GDM1 (cell line): ENCODE data around the gene COPG2.
"Not testable (repeated sequence)": the region's sequence is repeated elsewhere in the genome, so short reads cannot be mapped to it uniquely, and the experiment has no call there.

Source experiments
- DNase-seq: peaks from one replicate; lab custom pipeline; 2025; lab: John Stamatoyannopoulos, UW

Gene COPG2

DNA sequence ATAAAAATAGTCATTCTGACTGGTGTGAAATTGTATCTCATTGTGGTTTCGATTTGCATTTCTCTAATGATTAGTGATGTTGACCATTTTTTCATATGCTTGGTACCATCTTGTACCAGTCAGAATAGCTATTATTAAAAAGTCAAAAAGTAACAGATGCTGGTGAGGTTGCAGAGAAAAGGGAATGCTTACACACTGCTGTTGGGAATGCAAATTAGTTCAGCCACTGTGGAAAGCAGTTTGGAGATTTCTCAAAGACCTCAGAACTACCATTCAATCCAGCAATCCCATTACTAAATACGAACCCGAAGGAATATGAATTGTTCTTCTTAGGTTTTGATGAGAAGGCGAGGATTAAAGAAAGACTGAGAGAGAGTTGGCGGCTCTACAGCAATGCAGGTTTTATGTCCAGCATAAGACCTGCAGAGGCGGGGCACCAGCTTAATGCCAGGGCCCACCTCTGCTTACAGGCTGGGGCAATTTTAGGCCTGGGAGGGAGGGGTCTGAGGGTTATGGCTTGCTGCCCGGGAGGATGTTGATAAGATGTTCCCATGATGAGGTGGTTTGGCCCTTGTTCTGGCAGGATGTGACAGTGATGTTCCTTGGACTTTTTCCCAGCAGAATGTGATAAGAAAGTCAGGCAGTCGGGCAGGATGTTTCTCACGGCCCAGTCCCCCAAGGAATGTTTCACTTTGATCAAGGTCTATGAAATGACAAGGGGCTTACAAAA, 102.2 kb downstream of the COPG2 start:
- no peak for DNase-seq

DNA sequence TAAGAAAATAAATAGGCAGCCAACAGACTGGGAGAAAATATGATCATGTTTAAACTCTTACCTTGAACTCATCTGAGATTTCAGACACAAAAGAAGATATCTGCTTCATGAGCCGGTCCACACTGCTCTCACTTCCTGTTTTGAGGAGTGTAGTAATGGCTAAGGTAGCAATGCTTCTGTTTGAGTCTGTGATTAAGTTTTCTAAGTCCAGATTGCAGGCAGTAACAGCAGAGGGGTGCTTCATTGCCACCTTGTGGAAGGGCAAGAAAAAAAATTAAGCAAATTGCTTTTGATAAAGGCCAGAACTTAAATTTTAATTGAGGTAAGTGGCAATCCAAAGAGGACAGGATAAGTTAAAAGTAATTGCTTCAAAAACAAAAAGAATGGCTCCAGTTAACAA, 107.6 kb downstream of the COPG2 start:
- DNase-seq = peak; percentile 60

DNA sequence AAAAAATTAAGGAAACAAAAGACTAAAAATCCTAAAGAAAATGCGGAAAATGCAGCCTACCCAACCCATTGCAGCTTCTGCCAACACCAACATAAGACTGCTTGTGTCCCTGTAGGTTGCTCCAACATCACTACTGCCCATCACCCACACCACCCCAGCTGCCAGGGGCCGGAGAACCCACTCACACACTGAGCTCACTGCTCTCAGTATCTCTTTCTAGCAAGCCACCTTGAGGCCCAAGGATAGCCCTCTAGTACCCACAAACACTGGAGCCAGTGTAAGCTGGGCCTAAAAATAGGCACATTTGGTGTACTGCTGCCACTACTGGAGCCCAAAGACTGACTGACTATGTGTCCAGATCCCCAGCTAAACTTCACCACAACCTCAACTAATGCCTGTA, 109.4 kb downstream of the COPG2 start:
- no peak for DNase-seq

DNA sequence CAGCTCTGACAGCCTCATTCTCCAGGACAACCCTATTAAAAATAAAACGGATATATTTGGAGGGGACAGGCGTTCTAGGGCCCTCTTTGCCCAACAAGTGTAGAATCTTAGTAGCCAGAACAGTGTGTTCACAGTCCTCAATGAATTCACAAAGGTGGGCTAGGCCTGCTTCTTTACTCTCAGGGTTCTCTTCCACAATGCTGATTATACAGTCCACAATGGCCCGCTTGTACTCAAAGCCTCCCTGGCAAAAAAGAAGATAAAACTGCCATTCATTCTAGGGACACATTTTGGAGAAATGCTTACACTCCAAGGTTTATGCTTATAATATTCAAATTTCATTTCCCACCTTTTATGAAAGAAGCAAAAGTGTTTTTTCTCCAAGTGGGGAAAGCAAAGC, 114.1 kb downstream of the COPG2 start:
- no peak for DNase-seq

DNA sequence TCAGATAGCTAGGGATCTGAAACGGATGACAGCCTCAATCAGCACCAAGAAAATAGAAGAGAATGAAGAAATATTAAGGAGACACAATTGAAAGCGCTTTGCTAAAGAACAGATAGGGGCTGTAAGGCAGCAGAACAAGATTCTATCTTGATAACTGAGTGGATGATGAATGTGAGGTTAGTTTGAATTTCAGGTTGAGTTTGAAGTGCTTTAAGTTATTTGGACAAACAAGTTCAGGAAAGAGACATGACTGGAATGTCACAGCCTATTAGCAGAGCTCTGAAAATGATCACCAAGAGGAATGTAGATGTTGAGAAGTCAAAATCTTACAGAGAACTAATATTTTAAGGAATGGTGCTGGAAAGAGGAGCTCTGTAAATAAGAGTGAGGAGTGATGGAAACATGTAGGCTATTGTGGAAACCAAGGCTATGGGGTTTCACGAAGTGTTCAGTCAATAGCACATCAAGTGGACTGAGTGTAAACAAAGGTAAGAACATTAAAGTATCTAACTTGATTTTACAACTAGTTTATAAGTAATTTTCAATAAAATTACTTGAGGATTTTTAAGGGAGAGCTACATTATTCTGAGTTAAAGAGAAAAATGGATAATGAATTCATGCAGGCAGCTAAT, 115.0 kb downstream of the COPG2 start:
- no peak for DNase-seq

DNA sequence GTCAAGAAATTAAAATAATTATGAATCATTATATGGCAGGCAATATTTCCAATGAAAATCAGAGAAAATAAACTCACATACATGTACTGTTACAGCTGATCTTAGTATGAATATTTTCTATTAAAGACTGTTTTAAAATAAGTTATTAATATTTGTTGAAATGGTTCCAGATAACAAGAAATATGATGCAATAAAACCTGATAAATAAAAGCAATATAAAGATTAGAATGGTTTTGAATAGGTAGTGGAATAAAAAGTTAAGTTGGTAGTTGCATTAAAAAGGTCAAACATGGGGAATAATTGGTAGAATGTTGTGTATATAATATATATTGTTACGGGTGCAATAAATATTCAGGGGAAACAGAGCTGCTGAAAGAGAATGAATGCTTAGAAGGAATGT, 124.2 kb downstream of the COPG2 start:
- no peak for DNase-seq

DNA sequence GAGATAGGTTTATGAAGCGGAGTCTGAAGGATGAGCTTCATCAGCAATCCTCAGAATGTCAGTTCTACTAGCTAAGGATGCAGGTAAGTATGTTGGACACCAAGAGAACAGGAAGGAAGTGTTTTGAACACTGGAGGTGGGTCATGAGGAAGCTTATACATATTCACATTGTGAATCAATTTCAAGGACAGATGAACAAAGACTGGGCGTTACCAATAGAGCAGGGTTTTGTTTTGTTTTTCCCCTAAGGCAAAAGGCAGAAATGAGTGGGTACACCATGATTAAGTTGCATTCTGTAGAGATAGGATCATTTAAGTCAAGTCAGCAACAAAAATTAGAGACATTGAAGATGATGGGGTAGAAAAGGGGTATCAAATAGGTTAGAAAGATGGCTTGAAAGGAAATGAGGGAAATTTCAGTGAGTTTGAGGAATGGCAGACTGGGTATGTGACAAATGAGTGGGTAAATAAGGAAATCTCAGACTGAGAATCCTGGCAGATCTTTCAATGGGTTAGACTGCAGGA, 125.0 kb downstream of the COPG2 start:
- no peak for DNase-seq

DNA sequence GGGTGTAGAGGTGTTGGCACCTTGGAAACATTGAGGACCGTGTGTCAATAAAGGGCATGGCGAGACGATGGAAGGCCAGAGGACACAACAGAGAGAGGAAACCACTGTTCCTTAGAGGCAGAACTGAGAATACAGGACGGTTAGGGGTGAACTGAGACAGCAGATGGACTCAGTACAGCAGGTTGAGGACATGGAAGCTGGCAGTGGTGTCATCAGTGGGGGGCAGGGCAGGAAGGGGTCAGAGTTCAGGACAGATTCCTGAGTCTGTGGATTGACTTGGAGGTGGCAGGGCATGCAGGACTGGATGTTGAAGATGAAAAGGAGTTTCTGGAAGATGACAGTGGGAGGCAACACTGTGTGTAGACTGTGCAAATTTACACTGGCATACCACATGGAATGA, 126.3 kb downstream of the COPG2 start:
- DNase-seq = not testable (repeated sequence)

DNA sequence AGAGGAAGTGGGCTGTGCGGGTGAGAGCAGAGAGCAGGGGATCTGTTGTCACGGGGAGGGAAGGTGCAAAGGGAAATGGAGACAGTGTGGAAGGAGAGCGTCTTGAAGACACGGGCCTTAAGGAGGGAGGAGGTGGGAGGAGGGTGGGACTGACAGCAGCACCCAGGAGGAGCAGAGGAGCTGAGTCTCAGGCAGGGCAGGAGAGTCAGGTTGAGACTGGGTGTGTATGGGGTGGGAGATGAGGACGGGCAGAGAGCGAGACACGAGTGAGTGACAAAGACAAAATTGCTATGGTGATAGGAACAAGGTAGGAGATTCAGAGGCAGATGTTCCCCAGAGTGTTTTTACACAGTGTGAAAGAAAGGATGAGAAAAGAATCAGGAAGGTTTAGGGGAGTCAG, 127.3 kb downstream of the COPG2 start:
- not testable (repeated sequence) for DNase-seq

DNA sequence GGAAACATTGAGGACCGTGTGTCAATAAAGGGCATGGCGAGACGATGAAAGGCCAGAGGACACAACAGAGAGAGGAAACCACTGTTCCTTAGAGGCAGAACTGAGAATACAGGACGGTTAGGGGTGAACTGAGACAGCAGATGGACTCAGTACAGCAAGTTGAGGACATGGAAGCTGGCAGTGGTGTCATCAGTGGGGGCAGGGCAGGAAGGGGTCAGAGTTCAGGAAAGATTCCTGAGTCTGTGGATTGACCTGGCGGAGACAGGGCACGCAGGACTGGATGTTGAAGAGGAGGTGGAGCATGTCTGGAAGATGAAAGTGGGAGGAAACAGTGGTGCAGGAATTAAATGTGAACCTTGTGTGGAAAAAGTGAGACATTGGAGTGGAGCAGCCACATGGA, 130.7 kb downstream of the COPG2 start:
- not testable (repeated sequence) for DNase-seq

DNA sequence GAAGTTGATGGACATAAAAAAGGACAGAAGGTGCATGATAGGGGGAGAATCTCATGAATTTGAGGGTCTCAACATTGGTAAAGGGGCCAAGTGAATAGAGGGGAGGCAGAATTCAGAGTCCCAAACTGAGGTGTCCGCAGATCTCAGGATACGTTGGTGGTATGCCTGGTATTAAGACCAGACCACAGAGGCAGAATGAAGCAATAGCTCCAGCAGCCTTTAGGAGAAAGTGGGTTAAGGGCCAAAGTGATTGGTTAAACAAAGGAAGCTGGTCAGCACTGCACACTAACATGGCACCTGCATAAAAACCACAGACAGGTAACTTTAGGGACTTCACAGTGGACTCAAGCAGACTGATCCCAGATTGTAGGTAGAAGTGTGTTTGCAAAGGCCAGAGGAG, 139.1 kb downstream of the COPG2 start:
- DNase-seq = no peak

DNA sequence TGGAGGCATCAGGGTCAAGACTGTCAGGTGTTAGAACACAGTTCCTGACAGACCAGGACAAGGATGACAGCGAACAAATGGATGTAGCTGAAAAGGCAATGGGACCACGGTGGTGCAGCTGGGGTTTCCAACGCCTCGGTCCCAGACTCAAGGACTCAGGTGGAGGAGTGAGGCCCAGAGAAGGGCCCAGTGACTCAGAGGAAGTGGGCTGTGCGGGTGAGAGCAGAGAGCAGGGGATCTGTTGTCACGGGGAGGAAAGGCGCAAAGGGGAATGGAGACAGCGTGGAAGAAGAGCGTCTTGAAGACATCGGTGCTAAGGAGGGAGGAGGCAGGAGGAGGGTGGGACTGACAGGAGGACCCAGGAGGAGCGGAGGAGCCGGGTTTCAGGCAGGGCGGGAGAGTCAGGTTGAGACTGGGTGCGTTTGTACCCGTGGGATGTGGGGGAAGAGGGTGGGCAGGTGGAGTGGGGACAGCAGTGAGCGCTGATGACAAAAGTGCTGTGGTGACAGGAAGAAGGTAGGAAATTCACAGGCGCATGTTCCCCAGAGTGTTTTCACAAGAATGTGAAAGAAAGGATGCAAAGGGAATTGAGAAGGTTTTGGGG, 140.7 kb downstream of the COPG2 start:
- not testable (repeated sequence) for DNase-seq

DNA sequence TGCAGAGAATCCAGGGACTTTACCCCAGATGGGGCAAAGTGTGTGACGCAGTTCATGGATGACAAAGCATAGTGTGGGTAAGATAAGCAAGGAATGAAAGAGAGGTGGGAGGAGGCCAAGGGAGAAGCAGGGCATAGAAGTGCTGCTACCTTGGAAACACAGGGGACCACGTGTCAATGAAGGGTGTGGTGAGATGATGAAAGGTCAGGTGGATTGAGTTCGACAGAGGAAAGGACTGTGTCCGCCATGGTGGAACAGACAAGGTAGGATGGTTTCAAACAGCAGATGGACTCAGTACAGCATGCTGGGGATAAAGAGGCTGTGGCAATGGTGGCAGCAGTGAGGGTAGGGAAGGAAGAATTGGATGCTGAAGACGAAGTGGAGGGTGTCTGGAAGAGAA, 143.9 kb downstream of the COPG2 start:
- DNase-seq = no peak

DNA sequence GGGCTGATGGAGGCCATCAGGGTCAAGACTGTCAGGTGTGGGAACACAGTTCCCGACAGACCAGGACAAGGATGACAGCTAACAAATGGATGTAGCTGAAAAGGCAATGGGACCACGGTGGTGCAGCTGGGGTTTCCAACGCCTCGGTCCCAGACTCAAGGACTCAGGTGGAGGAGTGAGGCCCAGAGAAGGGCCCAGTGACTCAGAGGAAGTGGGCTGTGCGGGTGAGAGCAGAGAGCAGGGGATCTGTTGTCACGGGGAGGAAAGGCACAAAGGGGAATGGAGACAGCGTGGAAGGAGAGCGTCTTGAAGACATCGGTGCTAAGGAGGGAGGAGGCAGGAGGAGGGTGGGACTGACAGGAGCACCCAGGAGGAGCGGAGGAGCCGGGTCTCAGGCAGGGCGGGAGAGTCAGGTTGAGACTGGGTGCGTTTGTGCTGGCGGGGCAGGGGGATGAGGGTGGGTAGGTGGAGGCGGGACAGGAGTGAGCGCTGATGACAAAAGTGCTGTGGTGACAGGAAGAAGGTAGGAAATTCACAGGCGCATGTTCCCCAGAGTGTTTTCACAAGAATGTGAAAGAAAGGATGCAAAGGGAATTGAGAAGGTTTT, 144.9 kb downstream of the COPG2 start:
- DNase-seq = not testable (repeated sequence)

DNA sequence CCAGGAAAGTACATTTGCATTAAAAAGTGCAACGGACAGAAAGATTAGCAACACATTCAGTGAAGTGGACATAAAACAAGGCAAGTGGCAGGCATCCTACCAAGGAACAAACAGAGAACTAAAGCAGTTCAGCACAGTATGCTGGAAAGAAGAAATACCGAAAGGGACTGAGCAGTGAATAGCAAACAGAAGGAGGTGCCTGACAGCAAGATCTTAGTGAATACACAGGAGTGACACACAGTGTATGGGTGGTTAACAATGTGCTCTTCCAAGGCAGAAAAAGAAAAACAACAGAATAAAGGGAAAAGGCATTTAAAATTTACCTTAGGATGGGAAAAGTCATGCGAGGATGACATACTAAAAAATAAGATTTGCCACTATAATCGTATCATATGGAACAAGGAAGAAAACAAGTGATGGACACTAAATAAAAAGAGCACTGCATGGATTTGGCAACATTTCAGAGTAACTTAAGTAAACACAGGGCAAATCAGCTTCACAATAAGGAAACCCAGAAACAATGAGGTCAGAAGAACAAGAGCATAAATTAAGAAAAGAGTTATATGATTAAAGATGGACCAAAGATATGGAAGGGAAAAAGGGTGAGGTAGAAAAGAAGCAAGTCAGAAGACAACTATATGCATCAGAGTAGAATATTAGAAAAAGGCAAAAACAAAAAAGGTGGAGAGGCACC, 147.1 kb downstream of the COPG2 start:
- DNase-seq = no peak

DNA sequence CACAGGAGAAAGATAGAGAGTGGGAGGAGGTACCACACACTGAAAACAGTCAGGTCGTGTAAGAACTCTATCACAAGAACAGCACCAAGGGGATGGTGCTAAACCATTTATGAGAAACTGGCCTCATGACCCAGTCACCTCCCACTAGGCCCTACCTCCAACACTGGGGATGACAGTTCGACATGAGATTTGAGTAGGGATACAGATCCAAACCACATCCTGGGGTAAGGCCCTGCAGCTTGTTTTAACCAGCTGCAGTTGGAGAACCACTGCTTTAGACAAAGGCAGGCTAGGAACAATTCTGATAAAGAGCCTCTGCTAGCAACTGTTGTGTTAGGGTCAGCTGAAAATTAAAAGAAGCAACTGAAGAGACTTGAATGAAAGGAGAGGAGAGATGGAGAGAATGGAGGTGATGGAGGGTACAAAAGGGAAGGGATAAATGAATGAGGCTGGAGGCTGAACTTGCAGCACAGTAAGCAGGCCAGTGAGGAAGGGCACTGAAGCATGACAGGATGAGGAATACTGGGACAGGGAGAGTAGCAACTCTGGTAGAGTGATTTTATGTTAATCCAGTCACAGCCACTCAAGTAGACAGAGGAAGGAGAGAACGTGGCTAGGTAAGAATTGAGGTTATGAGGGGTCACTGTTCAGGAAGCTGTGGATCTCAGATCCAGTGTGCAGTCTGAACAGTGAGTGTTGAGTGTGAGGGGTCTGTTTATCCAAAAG, 153.1 kb downstream of the COPG2 start:
- DNase-seq = no peak

DNA sequence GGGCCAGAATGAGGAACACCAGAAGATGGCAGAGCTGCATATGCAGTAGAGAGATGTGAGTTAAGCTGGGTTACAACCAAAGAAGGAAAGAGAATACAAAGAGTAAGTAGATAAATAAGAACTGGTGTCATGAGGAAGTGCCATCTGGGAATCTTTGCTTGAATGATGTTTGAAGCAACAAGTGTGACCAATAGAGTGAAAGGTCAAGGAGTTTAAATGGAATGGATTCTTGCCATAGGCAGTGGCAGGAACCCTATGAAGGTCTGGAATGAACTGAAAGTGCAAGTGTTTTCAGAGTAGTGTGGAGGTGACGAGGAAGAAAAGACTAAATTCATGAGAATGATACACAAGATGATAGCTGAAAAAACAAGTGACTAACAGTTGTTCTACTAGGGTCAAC, 155.1 kb downstream of the COPG2 start:
- DNase-seq = no peak

DNA sequence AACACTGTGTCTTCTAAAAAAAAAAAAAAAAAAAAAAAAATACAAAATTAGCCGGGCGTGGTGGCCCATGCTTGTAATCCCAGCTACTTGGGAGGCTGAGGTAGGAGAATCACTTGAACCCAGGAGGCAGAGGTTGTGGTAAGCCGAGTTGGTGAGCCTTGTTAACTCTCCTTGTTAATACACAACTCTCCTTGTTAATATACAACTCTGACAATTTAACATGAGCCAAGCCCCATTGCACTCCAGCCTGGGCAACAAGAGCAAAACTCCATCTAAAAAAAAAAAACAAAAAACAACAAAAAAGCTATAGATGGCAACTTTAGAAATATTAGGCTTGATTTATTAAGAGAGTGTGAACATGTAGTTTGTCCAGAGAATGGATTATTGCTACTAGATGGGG, 156.5 kb downstream of the COPG2 start:
- DNase-seq = not testable (repeated sequence)

DNA sequence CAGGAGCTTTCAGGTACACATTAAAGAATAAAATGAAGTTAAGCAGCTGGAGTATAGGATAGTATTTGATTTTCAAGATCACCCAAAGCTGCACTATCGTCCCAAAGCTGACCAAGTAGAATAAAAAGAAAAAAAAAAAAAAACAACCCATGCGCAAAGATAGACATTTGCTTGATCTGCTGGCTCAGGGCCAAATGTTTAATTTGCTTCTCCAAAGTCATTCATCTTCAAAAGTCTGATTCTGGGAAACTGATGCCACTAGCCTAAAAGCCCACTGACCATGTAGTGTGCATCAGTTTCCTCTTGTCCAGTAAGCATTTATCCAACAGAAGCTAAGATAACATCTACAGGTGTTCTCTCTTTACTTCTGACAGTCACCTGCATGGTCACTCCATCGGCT, 162.2 kb downstream of the COPG2 start:
- no peak for DNase-seq

DNA sequence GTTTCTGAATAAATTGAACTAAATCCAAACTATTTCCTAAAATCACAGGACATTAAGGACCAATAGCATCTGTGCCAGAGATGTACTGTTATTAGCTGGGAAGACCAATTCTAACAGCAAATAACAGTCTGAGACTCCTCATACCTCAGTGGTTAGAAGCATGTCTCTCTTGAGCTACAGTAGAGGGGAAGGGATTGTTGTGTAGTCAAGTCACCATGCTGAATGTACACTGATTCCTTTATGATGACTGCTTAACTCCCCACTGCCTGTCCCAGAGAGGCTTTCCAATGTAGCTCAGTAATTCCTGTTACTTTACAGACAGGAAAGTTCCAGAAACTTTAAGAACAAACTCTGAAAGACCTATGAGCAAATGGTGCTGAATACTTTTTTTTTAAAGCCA, 162.8 kb downstream of the COPG2 start:
- DNase-seq = no peak

DNA sequence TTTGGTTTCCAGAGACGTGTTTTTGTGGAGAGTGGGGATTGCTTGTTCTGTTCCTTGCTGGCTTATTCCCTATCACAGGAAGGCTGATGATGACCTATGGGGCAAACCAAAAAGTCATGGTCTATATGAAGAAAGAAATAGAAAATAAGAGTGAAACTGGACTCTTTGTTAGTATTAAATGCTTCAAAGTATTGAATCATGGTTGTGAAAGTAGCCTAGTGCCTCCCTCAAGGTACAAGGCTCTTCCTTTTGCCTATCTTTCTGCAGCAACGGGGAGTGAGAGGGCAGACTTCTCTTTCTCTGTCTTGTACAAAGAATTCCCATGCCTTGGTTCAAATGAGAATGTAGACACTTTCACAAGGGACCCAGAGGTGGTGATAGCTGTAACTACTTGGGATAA, 167.6 kb downstream of the COPG2 start:
- DNase-seq = no peak

DNA sequence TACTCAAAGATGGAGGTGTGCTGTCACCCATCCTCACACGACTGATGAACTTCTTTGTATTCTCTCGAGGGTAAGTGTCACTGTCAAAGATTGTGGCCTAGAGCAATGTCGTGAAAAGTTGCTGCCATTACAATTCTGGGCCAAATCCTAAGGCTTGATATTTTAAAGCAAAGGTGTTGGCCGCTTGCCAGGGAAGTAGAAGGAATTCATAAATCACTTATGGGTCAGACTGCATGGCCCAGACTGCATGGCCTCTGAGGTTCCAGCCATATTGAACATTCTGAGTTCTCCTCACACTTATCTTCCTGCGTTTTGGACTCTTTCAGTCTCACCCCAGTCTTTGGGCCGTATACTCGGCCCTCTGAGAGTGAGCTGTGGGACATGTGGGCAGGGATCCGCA, 168.1 kb downstream of the COPG2 start:
- DNase-seq = no peak
